T47D (cell line): Measurements from ENCODE around the gene PSG6.
"Not testable (repeated sequence)": the region's sequence is repeated elsewhere in the genome, so short reads cannot be mapped to it uniquely, and the experiment has no call there.

Experiments
- DNase-seq, 2 experiments: peaks; one replicate each; pipeline versions ENCODE4 v3.0.0 to v3.0.0-alpha.2; 2011 to 2012; ENCODE audit warnings: low read depth in 1 of 2, low spot score in 1 of 2
- JUND ChIP-seq: IDR thresholded peaks from 2 replicates; pipeline ENCODE4 v1.6.1; 2012; ENCODE audit warnings: low read depth
- in situ Hi-C: cut with HindIII; loops from 2 replicates; pipeline ENCODE4 v1.10.0; 2016; ENCODE audit warnings: low sequenced_read_pairs, low pct_unique_long_range_greater_than_20kb

PSG6 gene

DNA sequence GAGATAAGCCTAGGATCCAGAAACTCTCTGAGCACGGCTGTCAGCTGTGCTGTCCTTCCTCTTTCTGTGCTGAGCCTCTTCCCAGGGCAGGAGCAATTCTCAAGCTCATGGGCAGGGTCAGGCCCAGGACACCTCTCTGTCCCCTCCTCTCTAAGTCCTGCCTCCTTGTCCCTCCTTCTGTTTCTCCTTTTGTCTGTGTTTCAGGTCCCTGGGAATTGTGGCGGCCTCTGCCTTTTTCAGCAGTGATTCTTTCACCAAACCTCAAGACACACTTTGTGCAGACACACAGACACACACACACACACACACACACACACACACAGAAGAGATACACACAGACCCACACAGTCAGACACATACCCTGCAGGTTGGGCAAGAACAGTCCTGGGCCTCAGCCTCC, 38.1 kb downstream of the PSG6 start, which contains the start of gene PSG1:
Gene PSG1, minus strand, starts transcription at position 101 of the 400 bp plus-strand sequence. CDS start 132 bp downstream, outside the sequence.
- no peak for TF ChIP-seq JUND
- DNase-seq = no peak
- in situ Hi-C loops = no loop called here

DNA sequence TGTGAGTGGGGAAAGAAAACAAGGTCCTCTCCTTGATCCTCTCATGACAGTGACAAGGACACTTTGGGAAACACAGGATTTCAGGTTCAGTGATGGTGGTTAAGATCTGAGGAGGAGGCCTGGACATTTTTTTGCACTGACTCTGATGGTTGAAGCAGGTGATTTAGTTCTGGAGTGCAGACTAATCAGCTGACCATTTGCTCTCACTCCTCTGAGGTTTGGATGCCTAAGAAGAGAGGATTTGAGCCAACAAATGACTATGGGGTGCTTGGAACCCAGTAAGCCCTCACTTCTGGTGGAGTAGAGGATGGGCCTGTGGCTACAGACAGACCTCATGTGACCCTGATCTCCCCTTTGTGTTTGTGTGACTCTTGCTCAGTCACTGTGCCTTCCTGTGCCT, 41.1 kb downstream of the PSG6 start:
- DNase-seq, in situ Hi-C loops: not testable (repeated sequence)

DNA sequence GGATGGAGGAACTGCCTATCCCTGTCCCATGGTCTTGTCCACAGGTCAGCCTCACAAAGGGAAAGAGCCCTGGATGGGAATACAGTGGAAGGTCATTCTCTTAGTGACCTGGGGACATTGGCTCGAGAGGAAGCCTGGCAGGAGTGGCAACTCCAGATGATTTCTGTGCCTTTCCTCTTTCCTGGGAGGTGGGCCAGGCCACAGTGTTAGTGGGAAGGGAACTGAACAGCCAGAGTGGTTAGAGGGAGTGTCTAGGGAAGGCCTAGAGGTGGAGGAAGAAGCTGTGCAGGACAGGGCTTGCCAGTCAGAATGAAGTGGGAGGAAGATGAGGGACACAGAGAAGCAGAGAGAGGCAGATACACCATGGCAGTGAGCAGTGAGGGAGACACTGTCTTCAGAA, 41.8 kb downstream of the PSG6 start:
- in situ Hi-C loops, DNase-seq: not testable (repeated sequence)

DNA sequence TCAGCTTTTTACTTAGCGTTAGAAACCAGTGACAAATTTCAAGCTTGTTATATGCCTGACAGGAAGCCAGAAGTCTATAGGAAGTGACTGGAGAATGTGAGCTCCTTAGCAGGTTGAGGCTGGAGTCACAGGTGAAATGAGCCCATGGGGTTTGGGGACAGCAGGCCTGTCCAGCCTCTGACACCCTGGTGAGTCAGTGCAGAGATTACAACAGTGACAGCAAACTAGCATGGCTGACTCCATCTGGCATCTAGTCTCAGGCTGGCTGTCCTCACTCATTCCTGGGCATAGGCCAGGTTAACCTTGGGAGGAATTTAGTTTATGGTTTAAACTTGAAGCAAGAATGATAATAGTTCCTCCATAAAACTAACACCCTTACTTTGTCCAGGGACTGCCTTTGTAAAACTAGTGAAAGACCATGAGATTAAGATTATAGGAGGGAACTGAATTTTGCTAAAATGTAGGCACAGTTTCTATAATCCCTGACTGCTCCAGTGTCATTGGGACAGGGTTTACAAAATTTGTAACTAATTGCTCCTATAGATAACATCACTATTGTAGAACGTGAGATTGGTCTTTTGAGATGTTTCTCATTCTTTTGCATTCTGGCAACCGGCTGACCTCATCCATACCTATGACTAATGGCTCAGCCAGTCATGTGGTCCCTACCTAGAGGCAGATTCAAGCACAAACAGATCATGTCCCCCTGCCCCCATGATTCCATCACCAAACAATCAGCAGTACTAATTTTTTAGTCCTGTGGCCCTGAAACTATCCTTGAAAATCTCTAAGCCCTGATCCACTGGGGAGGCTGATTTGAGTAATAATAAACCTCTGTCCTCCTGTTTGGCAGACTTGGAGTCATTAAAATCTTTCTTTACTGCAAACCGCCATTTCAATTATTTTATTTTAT, 42.5 kb downstream of the PSG6 start:
- DNase-seq, in situ Hi-C loops: not testable (repeated sequence)

DNA sequence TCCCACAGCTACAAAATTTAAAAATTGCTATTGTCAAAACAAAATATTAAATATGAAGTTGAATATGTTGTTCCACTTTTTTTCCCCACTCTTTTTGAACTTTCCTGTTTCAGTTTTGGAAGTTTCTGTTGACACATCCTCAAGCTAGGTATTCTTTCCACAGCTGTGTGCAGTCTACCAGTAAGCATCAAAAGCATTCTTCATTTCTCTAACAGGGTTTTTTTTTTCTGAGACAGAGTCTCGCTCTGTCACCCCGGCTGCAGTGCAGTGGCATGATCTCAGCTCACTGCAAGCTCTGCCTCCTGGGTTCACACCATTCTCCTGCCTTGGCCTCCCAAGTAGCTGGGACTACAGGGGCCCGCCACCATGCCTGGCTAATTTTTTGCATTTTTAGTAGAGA, 43.6 kb downstream of the PSG6 start:
- in situ Hi-C loops, DNase-seq: not testable (repeated sequence)

DNA sequence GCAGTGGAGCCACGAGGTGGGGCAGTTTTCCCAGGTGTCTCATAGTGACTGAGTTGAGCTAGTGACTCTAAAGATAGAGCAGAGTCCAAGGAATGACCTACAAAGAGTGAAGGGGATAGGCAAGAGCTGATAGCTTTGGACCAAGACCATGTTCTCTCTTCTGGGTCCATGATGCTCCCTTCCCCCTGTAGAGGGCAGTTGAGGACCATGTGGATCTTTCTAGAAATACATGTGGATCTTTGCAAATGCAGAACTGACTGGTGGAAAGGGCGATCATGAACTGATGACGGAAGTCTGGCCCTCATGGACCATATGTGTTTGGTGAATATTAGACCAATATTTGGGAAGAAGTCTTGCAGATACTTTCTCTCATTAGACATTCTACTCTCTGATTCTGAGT, 45.1 kb downstream of the PSG6 start:
- no peak for DNase-seq
- no peak for TF ChIP-seq JUND
- in situ Hi-C loops = no loop called here

DNA sequence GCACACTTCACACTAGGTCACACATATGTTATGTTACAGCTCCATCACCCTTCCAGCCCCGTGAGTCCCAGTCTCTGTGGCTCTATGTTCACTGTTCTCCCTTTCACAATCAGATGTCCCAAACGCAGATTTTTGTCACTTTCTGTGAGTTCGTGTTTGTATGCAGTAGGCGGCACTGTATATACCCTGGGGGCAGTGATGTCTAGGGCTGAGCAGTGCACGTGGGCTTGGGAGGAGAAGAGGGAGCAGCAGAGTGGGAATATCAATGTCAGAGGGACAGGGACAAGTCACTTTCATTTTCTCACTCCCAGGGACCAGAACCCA, 60.2 kb downstream of the PSG6 start:
- in situ Hi-C loops = no loop called here
- no peak for TF ChIP-seq JUND

DNA sequence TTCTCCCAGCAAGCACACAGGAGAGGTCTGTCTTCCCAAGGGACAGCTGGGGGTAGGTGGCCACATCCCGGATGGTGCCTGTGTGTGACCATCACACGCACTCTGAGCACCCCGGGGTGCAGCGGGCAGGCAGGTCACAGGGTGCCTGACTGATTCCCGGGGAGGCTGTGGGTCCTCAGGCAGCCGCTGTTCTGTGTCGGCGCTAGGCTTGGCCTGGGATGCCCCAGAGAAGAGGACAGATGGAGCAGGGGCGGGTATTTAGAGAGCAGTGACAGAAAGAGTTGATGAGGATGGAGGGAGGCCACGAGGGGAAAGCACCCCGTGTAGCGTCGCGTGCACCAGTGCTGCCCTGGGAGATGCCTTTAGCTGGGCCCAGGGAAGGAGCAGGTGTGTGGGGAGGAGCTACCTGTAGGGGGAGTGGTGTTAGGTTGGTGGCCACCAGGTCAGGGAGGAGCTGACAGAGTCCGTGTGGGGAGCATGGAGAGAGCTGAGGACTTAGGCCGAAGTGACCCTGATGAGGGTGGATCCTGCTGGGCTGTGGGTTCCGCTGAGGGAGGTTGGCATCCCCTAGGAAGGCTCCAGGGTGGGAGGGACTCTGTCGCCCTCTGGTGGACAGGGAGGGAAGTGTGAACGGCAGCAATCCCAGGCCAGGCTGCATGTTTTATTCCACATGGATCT, 60.7 kb downstream of the PSG6 start:
- DNase-seq = peak in 1 of 2 experiments; percentile 8
- in situ Hi-C loops = not testable (repeated sequence)

More for the DNA sequence above, 60.2 kb downstream of the PSG6 start:
- no peak for DNase-seq

DNA sequence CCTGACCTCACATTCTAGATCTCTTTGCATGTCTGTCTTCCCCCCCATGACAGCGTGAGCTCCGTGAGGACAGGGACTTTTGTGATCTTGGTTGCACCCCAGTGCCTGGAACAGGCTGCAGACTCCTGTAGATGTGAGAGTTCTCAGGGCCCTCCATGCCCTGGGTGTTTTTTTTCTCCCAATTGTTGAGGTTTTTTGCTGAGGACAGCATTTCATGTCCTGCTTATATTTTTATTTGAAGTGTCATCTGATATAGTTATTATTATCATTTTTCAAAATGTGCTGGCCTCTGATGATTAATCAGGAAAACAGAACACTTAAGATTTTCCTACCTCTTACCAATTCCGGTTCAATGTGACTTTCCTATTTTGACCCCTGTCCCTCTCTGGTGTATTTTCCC, 62.9 kb downstream of the PSG6 start:
- DNase-seq, in situ Hi-C loops: not testable (repeated sequence)

DNA sequence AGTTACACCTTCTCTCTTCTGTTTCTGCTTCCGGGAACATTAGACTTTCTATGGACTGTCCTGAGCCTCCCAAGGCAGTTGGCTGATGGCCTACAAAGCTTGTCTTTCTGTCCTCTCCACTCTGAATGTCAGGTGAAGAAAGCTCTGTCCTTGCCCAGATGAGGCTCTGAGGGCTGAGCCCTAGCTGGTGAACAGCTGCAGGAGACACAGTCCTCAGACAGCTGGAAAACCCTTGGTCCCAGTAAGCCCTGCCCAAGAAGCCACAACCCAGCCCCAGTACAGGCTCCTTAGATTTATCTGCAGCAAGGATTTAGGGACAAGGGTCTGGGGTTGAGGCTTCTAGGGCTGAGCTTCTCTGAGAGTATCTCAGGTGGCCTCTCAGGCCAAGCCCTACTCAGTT, 64.5 kb downstream of the PSG6 start:
- in situ Hi-C loops, DNase-seq: not testable (repeated sequence)

DNA sequence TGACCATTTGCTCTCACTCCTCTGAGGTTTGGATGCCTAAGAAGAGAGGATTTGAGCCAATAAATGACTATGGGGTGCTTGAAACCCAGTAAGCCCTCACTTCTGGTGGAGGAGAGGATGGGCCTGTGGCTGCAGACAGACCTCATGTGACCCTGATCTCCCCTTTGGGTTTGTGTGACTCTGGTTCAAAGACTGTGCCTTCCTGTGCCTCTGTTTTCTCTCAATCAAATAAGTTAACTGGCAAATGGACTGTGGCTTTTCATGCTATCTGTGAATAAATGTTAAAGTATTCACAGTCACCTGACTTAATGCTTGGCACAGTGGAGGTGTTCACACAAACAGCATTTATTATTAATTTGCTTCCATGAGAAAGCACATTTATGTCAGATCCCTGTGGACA, 64.9 kb downstream of the PSG6 start:
- DNase-seq, in situ Hi-C loops: not testable (repeated sequence)
